NK-92 treated with Interleukin-12 subunit alpha and Interleukin-12 subunit beta, amount 100 ng/mL, for 24 hours (cell line): ENCODE data around the gene SAP30BP.

Experiments
- DNase-seq: peaks from one replicate; lab custom pipeline; 2025; lab: John Stamatoyannopoulos, UW

The SAP30BP gene

GRCh38 chr17:75740631-75741077 lies 73.5 kb downstream of the SAP30BP start:
- no peak for DNase-seq

GRCh38 chr17:75742337-75742736 lies 75.2 kb downstream of the SAP30BP start:
- DNase-seq, result no peak

GRCh38 chr17:75743625-75744206 lies 76.6 kb downstream of the SAP30BP start:
- no peak for DNase-seq

GRCh38 chr17:75748706-75749105 lies 81.6 kb downstream of the SAP30BP start:
- no peak for DNase-seq

GRCh38 chr17:75749545-75750389 lies 82.6 kb downstream of the SAP30BP start:
- DNase-seq, result peak; percentile 73

- DNase-seq, result no peak
Observed at GRCh38 chr17:75750661-75751423, 83.7 kb downstream of the SAP30BP start.

- DNase-seq, result no peak
Observed at GRCh38 chr17:75751676-75752404, 84.7 kb downstream of the SAP30BP start.

GRCh38 chr17:75752405-75752709 lies 85.2 kb downstream of the SAP30BP start:
- no peak for DNase-seq

- DNase-seq, result no peak
Observed at GRCh38 chr17:75752802-75753513, 85.8 kb downstream of the SAP30BP start.

GRCh38 chr17:75753514-75754377 lies 86.6 kb downstream of the SAP30BP start:
- DNase-seq, result no peak

GRCh38 chr17:75754378-75755204 lies 87.5 kb downstream of the SAP30BP start:
- DNase-seq, result no peak

- no peak for DNase-seq
Observed at GRCh38 chr17:75755205-75755901, 88.2 kb downstream of the SAP30BP start.

- DNase-seq, result no peak
Observed at GRCh38 chr17:75755990-75756389, 88.9 kb downstream of the SAP30BP start.

- DNase-seq, result no peak
Observed at GRCh38 chr17:75756451-75757085, 89.4 kb downstream of the SAP30BP start.

- no peak for DNase-seq
Observed at GRCh38 chr17:75757086-75757681, 90.0 kb downstream of the SAP30BP start.
